Mesothelial cell of epicardium (in vitro differentiated cells): ENCODE results near the gene PIK3AP1. TPM values are rescaled to one million over a fixed set of nuclear protein-coding genes. Genes with fewer than 3 reads are reported as not detected.
"Not testable (repeated sequence)": the region's sequence is repeated elsewhere in the genome, so short reads cannot be mapped to it uniquely, and the experiment has no call there.

Experiments used
- DNase-seq, 2 experiments: peaks; one replicate each; pipeline ENCODE4 v3.0.0; 2021; ENCODE audit warnings: low spot score in 2 of 2; ENCODE audit not compliant: unreplicated experiment in 2 of 2
- H3K27ac Mint-ChIP-seq: 2 replicates; pipeline ENCODE4 v1.8.0; 2021; ENCODE audit warnings: mixed read lengths
- H3K27me3 Mint-ChIP-seq: 2 replicates; pipeline ENCODE4 v1.8.0; 2021; ENCODE audit warnings: low read depth, mixed read lengths
- H3K36me3 Mint-ChIP-seq: 2 replicates; pipeline ENCODE4 v1.8.0; 2021; ENCODE audit warnings: mixed read lengths
- H3K4me1 Mint-ChIP-seq: 2 replicates; pipeline ENCODE4 v1.8.0; 2021; ENCODE audit warnings: mixed read lengths
- H3K4me3 Mint-ChIP-seq: 2 replicates; pipeline ENCODE4 v1.8.0; 2021; ENCODE audit warnings: mild to moderate bottlenecking, moderate library complexity, mixed read lengths
- H3K9me3 Mint-ChIP-seq: 2 replicates; pipeline ENCODE4 v1.8.0; 2021; ENCODE audit warnings: mixed read lengths
- total RNA-seq: library from RNA; stranded (reverse); gene quantifications from 3 replicates; pipeline ENCODE4 v1.2.1, GENCODE V29; 2021
- TF ChIP-seq, protein P1 (sequence below): fragments of 200-600 bp; sonication (generic); IDR thresholded peaks from one replicate; pipeline ENCODE4 v1.5.0; 2021; ENCODE audit warnings: antibody characterized with exemption; ENCODE audit not compliant: unreplicated experiment

The PIK3AP1 gene
- total RNA-seq, 1 donor from 2014 or later, result 0.36 TPM

DNA sequence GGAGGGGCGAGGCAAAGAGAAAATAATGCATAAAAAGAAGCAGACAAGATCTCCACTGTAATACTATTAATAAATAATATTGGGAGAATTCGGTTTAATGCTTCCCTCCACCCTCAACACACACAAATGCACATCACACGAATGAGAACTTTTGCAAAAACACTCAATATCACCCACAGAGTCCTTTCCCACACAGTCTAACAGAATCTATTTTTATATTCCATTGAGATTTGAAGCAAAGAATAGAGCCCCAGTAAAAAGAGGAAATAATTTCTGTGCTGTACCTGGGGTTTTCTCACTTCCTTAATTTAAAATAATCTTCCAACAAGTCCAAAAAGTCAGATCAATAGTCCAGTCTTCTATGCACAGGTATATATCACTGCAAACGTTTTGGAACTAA lies 17.0 kb downstream of the PIK3AP1 start:
- Mint-ChIP-seq H3K4me3 (no peak overlapping the region), H3K36me3 (no peaks in the 10 kb centered on the region), H3K27me3 (no peaks in the 10 kb centered on the region), H3K4me1 (no peaks in the 10 kb centered on the region), H3K27ac (no peak overlapping the region), H3K9me3 (no peaks in the 10 kb centered on the region)
- DNase-seq, result no peak
- TF ChIP-seq, protein P1, sequence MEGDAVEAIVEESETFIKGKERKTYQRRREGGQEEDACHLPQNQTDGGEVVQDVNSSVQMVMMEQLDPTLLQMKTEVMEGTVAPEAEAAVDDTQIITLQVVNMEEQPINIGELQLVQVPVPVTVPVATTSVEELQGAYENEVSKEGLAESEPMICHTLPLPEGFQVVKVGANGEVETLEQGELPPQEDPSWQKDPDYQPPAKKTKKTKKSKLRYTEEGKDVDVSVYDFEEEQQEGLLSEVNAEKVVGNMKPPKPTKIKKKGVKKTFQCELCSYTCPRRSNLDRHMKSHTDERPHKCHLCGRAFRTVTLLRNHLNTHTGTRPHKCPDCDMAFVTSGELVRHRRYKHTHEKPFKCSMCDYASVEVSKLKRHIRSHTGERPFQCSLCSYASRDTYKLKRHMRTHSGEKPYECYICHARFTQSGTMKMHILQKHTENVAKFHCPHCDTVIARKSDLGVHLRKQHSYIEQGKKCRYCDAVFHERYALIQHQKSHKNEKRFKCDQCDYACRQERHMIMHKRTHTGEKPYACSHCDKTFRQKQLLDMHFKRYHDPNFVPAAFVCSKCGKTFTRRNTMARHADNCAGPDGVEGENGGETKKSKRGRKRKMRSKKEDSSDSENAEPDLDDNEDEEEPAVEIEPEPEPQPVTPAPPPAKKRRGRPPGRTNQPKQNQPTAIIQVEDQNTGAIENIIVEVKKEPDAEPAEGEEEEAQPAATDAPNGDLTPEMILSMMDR, result no peak

DNA sequence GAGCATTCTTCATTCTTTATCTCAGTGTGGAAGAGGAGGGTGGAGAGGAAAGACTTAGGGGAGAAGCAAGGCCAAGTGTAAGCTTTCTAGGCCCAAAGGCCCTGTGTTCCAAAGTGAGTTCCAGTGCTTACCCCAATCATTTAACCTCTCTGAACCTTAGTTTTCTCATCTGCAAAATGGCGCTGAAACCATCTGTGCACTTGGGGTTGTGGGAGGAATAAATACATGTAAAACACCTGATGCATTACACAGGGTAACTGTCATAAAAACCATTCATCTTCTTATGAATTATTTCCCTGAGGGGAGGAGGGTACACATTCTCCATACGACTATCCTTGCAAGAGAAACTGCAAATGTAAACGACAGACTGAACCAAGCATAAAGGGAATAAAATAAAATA lies 19.0 kb downstream of the PIK3AP1 start:
- Mint-ChIP-seq H3K9me3 (no peaks in the 10 kb centered on the region), H3K27ac (no peak overlapping the region), H3K4me1 (no peaks in the 10 kb centered on the region), H3K4me3 (no peak overlapping the region), H3K36me3 (no peaks in the 10 kb centered on the region), H3K27me3 (no peaks in the 10 kb centered on the region)
- TF ChIP-seq, protein P1, result no peak
- no peak for DNase-seq

DNA sequence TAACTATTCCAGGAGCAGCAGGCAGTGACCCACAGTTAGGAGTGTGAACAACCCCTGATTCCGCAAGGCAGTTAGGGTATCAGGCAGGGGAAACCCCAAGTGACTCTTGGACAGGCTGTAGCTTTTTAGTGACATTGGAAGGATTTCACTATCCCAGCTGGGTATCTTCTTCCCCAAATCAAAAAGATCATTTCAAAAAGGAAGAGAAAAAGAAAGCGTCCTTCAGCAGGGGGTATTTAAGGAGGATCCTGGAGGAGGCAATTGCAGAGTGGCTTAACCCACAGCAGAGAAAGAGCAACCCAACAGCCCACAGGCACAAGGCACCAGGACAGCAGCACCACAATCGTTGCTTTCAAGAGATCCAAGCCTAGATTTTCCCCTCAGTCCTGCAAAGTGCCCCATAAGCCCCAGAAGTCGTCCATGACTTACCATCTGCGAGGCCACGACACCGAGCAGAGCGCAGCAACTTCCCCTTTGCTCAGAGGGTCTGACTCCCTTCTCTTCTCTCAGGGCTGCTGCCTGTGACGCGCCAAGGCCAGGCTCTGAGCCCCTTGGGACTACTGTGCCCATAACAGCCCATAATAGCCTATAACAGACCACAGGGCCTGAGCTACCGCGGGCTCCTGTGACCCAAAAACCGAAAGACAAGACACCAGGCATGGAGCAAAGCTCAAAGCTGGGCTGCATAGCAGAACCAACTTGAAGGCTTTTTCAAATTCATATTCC lies 19.8 kb downstream of the PIK3AP1 start:
- H3K27me3 Mint-ChIP-seq, result peaks cover 1% of the 10 kb centered on the region
- no peaks in the 10 kb centered on the region for H3K4me1 Mint-ChIP-seq
- no peaks in the 10 kb centered on the region for H3K9me3 Mint-ChIP-seq
- no peak overlapping the region for H3K4me3 Mint-ChIP-seq
- H3K36me3 Mint-ChIP-seq, result no peaks in the 10 kb centered on the region
- TF ChIP-seq, protein P1, result no peak
- H3K27ac Mint-ChIP-seq, result no peak overlapping the region
- DNase-seq, result no peak

DNA sequence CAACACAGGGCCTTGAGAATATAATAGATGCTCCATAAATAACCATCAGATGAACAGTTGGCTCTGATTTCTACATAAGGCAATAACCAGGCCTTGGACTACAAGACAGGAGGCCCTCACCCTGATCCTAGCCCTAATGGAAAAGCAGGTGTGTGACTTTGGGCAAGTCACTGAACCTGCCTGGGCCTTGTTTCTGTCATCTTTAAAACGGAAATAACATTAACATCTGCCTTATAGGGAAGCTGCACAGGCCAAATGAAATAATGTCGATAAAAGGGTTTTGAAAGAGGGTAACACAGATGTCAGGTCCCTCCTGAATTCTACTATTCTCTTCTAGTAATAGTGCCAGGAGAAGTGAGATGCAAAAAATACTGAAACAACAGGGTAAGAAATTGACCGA lies 20.7 kb downstream of the PIK3AP1 start:
- no peak overlapping the region for H3K27ac Mint-ChIP-seq
- H3K9me3 Mint-ChIP-seq, result no peaks in the 10 kb centered on the region
- no peaks in the 10 kb centered on the region for H3K36me3 Mint-ChIP-seq
- no peaks in the 10 kb centered on the region for H3K4me1 Mint-ChIP-seq
- H3K27me3 Mint-ChIP-seq, result peaks cover 6% of the 10 kb centered on the region
- H3K4me3 Mint-ChIP-seq, result no peak overlapping the region
- DNase-seq, result no peak
- TF ChIP-seq, protein P1, result no peak

DNA sequence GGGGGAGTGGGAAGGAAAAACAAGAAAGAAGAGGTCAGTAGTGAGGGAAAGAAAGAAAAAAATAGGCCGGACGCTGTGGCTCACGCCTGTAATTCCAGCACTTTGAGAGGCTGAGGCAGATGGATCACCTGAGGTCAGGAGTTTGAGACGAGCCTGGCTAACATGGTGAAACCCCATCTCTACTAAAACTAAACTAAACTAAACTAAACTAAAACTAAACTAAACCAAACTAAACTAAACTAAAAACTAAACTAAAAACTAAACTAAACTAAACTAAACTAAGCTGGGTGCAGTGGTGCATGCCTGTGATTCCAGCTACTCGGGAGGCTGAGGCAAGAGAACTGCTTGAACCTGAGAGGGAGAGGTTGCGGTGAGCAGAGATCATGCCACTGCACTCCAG lies 22.0 kb downstream of the PIK3AP1 start:
- H3K27me3 Mint-ChIP-seq, H3K4me1 Mint-ChIP-seq, H3K27ac Mint-ChIP-seq, H3K9me3 Mint-ChIP-seq, H3K4me3 Mint-ChIP-seq, DNase-seq, H3K36me3 Mint-ChIP-seq: not testable (repeated sequence)

DNA sequence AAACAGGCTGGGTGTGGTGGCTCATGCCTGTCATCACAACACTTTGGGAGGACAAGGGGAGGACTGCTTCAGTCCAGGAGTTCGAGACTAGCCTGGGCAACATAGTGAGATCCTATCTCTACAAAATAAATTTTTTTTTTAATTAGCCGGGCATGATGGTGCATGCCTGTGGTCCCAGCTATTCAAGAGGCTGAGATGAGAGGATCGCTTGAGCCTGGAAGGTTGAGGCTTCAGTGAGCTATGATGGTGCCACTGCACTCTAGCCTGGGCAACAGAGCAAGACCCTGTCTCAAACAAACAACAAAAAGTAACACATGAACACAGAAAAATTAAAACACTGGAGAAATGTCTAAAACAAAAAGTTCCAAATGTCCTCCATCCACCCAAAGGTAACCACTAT lies 22.9 kb downstream of the PIK3AP1 start:
- Mint-ChIP-seq H3K4me1 (no peaks in the 10 kb centered on the region), H3K27ac (no peak overlapping the region), H3K36me3 (no peaks in the 10 kb centered on the region), H3K4me3 (no peak overlapping the region), H3K27me3 (peaks cover 10% of the 10 kb centered on the region), H3K9me3 (no peaks in the 10 kb centered on the region)
- TF ChIP-seq, protein P1, result no peak
- DNase-seq, result no peak
